GM18520 (cell line): Measurements from ENCODE around the gene HSF5.

ENCODE experiments used
- ATAC-seq: cut with Tn5 transposase; IDR thresholded peaks from one replicate; pipeline ENCODE4 v1.9.1; 2021; ENCODE audit not compliant: unreplicated experiment

Gene HSF5

DNA sequence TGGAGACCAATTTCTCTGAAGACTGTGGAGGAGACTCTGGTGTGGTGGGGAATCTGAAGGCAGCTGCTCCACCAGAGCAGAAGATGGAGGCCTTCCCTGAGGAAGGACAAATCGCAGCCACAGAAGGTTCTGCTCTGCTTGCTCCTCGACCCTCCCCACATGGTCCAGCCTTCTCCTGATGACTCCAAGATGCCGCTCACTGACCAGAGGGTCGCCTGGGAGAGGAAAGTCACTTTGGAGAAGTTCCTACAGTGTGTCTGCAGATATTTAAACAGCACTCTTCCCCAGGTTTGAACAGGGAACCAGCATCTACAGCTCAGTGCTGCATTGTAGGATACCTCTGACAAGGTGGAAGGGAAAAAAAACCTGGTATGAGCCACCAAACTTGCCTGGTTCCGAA is 115.2 kb downstream of the HSF5 start:
- ATAC-seq = no peak

DNA sequence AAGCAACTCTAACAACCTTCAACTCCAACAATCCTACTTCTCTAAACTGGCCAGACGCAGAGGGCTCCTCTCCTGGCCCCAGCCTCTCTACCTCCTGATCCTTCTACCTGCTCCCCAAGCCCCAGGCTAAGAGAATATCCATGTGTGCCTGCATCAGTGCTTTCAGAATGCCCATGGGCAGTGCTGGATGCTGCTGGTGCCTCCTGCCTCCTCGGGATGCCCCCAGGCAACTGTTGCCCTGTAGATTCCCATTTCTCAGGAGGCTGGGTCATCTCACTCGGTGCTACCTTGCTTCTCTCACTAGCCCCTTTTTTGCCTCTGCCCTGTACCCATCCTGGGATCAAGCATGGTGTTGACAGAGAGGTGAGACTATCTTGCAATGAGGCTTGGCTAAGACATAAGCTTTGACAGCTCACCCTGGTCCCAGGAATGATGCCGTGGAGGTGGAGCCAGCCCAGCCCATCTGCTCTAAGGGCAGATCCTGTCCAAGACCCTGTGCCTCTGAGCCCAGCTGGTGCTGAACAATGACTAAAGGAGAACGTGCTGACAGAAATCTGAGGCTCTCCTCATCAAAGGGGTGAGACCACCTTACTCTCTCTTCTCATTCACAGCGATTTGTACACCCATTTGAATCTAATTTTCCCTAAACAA is 116.8 kb downstream of the HSF5 start:
- no peak for ATAC-seq

- no peak for ATAC-seq
Measured at GRCh38 chr17:58370716-58371115, 117.5 kb downstream of the HSF5 start.

- ATAC-seq = no peak
Measured at GRCh38 chr17:58370309-58370708, 117.9 kb downstream of the HSF5 start.
